Muscle of leg (tissue), 11 donors: ENCODE measurements around the gene ADCY7. TPM values are rescaled to one million over a fixed set of nuclear protein-coding genes. Genes with fewer than 3 reads are reported as not detected.

Experiments
- DNase-seq: peaks from one replicate; pipeline ENCODE4 v3.0.0; 2013
- H3K27ac ChIP-seq: one replicate; pipeline ENCODE4 v1.5.1; 2013; ENCODE audit warnings: mild to moderate bottlenecking, low read length, control low read depth
- H3K27me3 ChIP-seq: one replicate; pipeline ENCODE4 v1.6.1; 2013; ENCODE audit warnings: low read length; ENCODE audit not compliant: control insufficient read depth, insufficient read depth
- H3K36me3 ChIP-seq: one replicate; pipeline ENCODE4 v1.6.1; 2013; ENCODE audit warnings: low read length; ENCODE audit not compliant: control insufficient read depth, insufficient read depth
- H3K4me1 ChIP-seq: one replicate; pipeline ENCODE4 v1.6.1; 2013; ENCODE audit warnings: low read length; ENCODE audit not compliant: control insufficient read depth, insufficient read depth
- H3K4me3 ChIP-seq: one replicate; pipeline ENCODE4 v1.5.1; 2013; ENCODE audit warnings: low read length, control low read depth
- H3K9me3 ChIP-seq: replicated peaks from 2 replicates; pipeline ENCODE4 v1.6.1; 2013; ENCODE audit warnings: low read depth, low read length; ENCODE audit not compliant: control insufficient read depth
- WGBS: methylation state at CpG from one replicate; pipeline ENCODE4 v1.1.5; 2013; ENCODE audit warnings: missing lambda C conversion rate; ENCODE audit not compliant: insufficient coverage; 5-methylcytosine and 5-hydroxymethylcytosine counted together
- polyA plus RNA-seq, 8 donors: library from polyadenylated mRNA; unstranded; fragments of 120-200 nt; gene quantifications; one replicate each; pipeline versions ENCODE4 v1.2.1 to v1.2.3, GENCODE V29; 2013; ENCODE audit warnings: inconsistent platforms in 1 of 8, low replicate concordance in 1 of 8; ENCODE audit not compliant: insufficient read length in 8 of 8, insufficient read depth in 1 of 8
- total RNA-seq: library from RNA; stranded (reverse); fragments of 120-200 nt; gene quantifications from one replicate; pipeline ENCODE4 v1.2.4, GENCODE V29; 2013

Gene ADCY7
- total and polyA plus RNA-seq, 9 donors, result 6.5 to 11.9 (median 7.6) TPM

GRCh38 chr16:50267151-50267631 lies 840 bp downstream of the ADCY7 start:
- H3K27ac ChIP-seq, result no peak overlapping the region
- no peaks in the 10 kb centered on the region for H3K27me3 ChIP-seq
- 63% methylated on average over 3 of the region's 8 CpGs for WGBS
- H3K9me3 ChIP-seq, result no peaks in the 10 kb centered on the region
- peaks cover 32% of the 10 kb centered on the region for H3K4me1 ChIP-seq
- DNase-seq, result no peak
- no peak overlapping the region for H3K4me3 ChIP-seq
- H3K36me3 ChIP-seq, result no peaks in the 10 kb centered on the region

GRCh38 chr16:50267651-50268050 lies 1.3 kb downstream of the ADCY7 start:
- Histone ChIP-seq H3K27ac (no peak overlapping the region), H3K36me3 (no peaks in the 10 kb centered on the region), H3K4me1 (peaks cover 32% of the 10 kb centered on the region), H3K27me3 (no peaks in the 10 kb centered on the region), H3K9me3 (no peaks in the 10 kb centered on the region), H3K4me3 (no peak overlapping the region)
- no peak for DNase-seq
- 11% methylated on average over 1 of the region's 3 CpGs for WGBS

GRCh38 chr16:50268352-50268751 lies 2.0 kb downstream of the ADCY7 start:
- no peak overlapping the region for H3K27ac ChIP-seq

DNA sequence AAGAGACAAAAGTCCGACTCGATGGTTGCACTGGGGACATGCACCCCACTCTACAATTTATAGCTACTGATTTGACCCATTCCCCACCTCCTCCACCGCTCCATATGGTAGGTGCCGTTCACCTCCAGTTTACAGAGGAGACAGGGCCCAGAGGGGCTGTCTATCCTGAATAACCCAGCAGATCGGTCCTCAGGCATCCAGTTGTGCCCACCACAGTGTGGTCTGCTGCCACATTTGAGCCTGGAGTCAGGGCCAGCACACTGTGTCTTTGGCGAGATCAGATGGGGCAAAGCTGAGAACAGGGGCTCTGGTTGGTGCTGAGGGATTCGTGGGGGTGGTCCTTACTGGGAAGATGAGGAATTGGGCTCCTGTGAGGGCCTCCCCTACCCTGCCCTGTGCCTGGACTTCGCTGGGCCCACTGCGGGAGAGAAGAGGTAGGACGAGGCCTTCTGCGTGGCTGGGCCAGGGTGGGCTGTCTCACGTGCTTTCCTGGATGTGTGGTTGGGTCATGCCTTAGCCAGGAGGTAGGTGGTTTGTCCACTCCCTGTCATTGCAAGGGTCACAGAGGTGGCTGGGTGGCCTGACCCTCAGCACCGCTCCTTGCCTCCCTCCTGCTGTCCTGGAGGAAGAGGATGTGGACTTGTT lies 2.8 kb downstream of the ADCY7 start:
- no peak overlapping the region for H3K27ac ChIP-seq
- peaks cover 34% of the 10 kb centered on the region for H3K4me1 ChIP-seq
- 86% methylated on average over 11 of the region's 13 CpGs for WGBS
- no peaks in the 10 kb centered on the region for H3K9me3 ChIP-seq
- no peaks in the 10 kb centered on the region for H3K36me3 ChIP-seq
- DNase-seq, result no peak
- H3K4me3 ChIP-seq, result no peak overlapping the region
- H3K27me3 ChIP-seq, result no peaks in the 10 kb centered on the region

More at GRCh38 chr16:50268352-50268751, 2.0 kb downstream of the ADCY7 start:
- Histone ChIP-seq H3K9me3 (no peaks in the 10 kb centered on the region), H3K27me3 (no peaks in the 10 kb centered on the region), H3K36me3 (no peaks in the 10 kb centered on the region), H3K4me3 (no peak overlapping the region), H3K4me1 (peaks cover 32% of the 10 kb centered on the region)
- no peak for DNase-seq
- 80% methylated on average over 4 of the region's 5 CpGs for WGBS

- Histone ChIP-seq H3K27me3 (no peaks in the 10 kb centered on the region), H3K4me3 (no peak overlapping the region), H3K36me3 (no peaks in the 10 kb centered on the region), H3K4me1 (peaks cover 34% of the 10 kb centered on the region), H3K9me3 (no peaks in the 10 kb centered on the region), H3K27ac (no peak overlapping the region)
- no peak for DNase-seq
- 73% methylated on average over 9 of the region's 12 CpGs for WGBS
Measured at GRCh38 chr16:50269769-50270509, 3.6 kb downstream of the ADCY7 start.

GRCh38 chr16:50270510-50271147 lies 4.3 kb downstream of the ADCY7 start:
- 92% methylated on average over 11 of the region's 13 CpGs for WGBS
- no peak overlapping the region for H3K4me3 ChIP-seq
- no peaks in the 10 kb centered on the region for H3K9me3 ChIP-seq
- peaks cover 29% of the 10 kb centered on the region for H3K4me1 ChIP-seq
- no peak overlapping the region for H3K27ac ChIP-seq
- no peaks in the 10 kb centered on the region for H3K27me3 ChIP-seq
- DNase-seq, result no peak
- H3K36me3 ChIP-seq, result no peaks in the 10 kb centered on the region

GRCh38 chr16:50271148-50272041 lies 5.0 kb downstream of the ADCY7 start:
- 72% methylated on average over 6 of the region's 15 CpGs for whole genome bisulfite sequencing
- Histone ChIP-seq H3K27ac (no peak overlapping the region), H3K9me3 (no peaks in the 10 kb centered on the region), H3K36me3 (no peaks in the 10 kb centered on the region), H3K4me1 (peaks cover 21% of the 10 kb centered on the region), H3K4me3 (no peak overlapping the region), H3K27me3 (no peaks in the 10 kb centered on the region)
- no peak for DNase-seq

DNA sequence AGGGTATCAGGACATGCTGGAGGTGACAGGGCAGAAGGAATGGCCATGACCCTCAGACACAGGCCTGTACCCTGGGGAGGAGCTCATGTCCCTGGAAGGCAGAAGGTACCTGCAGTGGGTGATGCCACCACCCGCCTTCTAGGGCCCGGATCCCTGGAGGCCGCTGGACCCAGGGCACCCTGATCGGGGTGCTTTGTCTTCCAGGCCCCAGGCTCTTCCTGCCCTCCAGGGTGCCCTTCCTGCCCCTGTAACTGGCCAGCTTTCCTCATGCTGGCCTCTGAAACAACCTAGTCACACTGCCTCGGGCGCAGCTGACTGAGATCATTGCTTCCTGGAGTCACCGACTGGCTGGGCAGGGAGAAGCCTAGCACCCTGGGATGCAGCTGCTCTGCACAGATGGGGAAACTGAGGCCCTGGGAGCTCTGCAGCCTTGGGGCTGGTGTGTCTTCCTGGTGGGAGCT lies 5.8 kb downstream of the ADCY7 start:
- no peak for DNase-seq
- Histone ChIP-seq H3K9me3 (no peaks in the 10 kb centered on the region), H3K4me1 (peaks cover 14% of the 10 kb centered on the region), H3K36me3 (no peaks in the 10 kb centered on the region), H3K4me3 (no peak overlapping the region), H3K27ac (no peak overlapping the region), H3K27me3 (no peaks in the 10 kb centered on the region)
- WGBS, result 72% methylated on average over 7 of the region's 7 CpGs

DNA sequence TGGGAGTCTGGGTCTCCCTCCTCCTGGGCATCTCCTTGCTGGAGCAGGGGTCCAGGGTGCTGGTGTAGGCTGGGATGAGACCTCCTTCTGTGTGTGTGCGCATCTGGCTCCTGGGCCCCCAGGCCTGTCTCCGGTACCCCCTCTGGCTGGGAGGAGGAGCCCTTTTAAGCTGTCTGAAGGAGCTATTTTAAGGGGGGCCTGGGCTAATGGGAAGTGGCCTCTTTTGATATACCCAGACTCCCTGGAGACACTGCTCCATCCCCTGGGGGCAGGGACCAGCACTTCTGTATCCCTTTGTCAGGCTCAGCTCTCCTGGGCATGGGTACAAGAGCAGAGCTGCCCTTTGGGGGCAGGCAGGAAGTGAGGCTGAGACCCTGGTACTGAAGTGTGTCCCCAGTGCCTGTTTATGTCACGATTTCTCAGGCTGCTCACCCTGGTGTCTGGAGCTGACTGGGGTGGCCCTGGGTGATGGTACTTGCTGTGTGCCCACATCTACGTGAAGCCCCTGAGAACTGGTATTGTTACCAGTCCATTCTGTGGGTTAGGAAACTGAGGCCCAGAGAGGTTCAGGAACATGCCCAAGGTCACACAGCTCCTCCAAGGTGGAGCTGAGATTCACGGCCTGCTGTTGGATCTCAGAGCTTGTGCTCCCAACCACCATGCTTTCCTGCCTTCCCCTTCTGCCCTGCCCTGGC lies 6.5 kb downstream of the ADCY7 start:
- Histone ChIP-seq H3K27ac (no peak overlapping the region), H3K9me3 (no peaks in the 10 kb centered on the region), H3K4me1 (peaks cover 8% of the 10 kb centered on the region), H3K36me3 (no peaks in the 10 kb centered on the region), H3K27me3 (no peaks in the 10 kb centered on the region), H3K4me3 (no peak overlapping the region)
- WGBS, result 82% methylated on average over 3 of the region's 5 CpGs
- no peak for DNase-seq
